Fibroblast of the conjunctiva (primary cell): ENCODE data around the gene BACH2.
"Not testable (repeated sequence)": the region's sequence is repeated elsewhere in the genome, so short reads cannot be mapped to it uniquely, and the experiment has no call there.

ENCODE experiments used
- DNase-seq: peaks from one replicate; pipeline ENCODE4 v3.0.0-alpha.2; 2010; ENCODE audit warnings: low read depth

BACH2 gene

DNA sequence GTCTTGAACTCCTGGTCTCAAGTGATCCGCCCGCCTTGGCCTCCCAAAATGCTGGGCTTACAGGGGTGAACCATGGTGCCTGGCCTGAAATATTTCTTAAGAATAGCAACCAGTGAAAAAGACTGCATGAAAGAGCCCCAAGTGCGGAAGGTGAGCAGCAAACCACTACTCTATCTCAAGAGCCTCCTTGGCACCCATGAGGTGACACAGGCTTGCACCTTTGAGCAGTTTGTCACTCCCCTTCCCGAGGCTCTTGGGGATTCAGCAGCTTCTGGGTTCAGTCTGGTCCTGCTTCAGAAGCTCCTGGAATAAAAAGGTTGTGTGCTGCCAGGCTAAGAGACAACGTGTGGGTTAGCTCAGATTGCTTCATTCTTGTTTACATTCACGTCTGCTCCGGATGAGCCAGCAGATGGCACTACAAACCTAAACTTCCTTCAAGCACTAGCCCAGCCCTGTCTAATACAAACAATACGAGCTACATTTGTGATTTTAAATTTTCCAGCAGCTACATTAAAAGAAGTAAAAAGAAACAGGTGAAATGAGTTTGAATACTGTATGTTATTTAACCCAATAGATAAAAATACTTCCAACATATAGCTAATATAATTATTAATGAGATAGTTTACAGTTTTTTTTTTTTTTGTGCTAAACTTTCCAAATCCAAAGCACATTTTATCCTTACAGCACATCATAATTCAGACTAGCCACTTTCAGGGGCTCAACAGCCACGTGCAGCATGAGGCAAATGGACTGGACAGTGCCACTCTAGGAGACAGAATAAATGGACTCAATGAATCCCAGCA, 356.2 kb downstream of the BACH2 start:
- DNase-seq = peak; percentile 84

GRCh38 chr6:89939144-89939543, 357.5 kb downstream of the BACH2 start:
- no peak for DNase-seq

GRCh38 chr6:89938014-89938413, 358.6 kb downstream of the BACH2 start:
- DNase-seq = no peak

DNA sequence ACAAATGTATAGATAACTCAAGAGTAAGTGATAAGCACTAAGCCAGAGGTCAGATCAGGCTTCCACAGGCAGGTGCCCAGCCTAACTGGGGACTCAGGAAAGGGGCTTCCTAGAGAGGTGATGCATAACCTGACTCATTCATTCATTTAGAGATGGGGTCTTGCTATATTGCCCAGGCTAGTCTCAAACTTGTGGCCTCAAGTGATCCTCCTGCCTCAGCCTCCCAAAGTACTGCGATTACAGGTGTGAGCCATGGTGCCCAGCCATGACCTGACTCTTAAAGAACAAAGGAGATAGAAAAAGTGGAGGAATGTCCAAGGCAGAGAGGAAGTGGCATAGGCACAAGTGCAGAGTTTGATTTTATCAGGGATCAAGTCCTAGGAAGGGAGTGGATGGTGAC, 360.5 kb downstream of the BACH2 start:
- no peak for DNase-seq

DNA sequence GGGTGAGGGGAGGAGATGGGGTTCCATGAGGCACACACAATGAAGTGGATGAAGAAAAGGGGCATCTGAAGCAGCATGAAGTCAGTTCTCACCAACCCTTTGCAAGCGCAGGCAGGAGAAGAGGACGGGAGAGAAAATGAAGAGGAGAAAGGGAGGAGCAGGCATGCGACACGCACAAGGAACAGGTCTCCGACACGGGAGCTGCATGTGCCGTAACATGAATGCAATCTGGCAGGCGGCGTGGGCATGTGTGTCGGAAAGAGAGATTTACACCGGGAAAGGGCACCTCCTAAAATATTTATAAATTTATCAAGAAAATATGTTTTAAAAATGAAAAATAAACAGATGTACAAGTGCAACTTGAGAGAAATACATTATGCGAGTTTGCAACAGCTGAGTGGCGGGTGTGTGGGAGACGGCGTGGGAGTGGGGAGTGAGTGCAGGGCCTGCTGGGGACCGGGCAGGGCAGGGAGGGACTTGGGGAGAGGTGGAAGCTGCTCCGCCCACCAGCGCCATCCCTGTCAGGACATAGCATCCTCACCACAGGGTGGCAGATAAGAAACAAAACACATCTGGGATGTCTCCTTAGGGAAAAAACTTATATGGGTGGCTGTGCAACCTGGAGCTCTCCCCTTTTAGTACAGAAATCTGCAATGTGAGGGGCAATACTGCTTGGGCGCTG, 361.8 kb downstream of the BACH2 start:
- DNase-seq = no peak

GRCh38 chr6:89932245-89932802, 364.3 kb downstream of the BACH2 start:
- no peak for DNase-seq

DNA sequence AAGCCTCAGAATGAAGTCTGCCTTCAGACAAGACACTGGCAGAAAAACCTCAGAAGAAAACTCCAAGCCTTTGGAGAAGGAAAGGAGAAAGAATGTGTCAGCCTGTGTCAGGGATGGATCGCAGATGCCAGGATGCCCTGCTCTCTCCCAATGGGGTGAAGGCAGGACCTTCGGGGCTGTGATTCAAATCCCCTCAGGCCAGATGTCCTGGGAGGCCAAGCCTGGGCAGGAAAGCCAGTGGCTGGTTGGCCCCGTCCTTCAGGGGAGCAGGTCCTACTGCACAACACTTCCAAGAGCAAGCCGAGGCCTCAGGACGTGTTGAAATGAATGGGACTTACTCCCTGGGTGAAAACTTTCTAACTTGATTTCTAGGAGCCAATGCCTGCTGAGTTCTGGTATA, 365.9 kb downstream of the BACH2 start:
- DNase-seq = no peak

- DNase-seq = no peak
Measured at GRCh38 chr6:89928604-89929003, 368.0 kb downstream of the BACH2 start.

GRCh38 chr6:89927791-89928550, 368.7 kb downstream of the BACH2 start:
- DNase-seq = no peak

- no peak for DNase-seq
Measured at GRCh38 chr6:89927264-89927663, 369.4 kb downstream of the BACH2 start.

GRCh38 chr6:89925826-89926225, 370.8 kb downstream of the BACH2 start:
- DNase-seq = no peak

GRCh38 chr6:89924231-89924630, 372.4 kb downstream of the BACH2 start:
- DNase-seq = no peak

DNA sequence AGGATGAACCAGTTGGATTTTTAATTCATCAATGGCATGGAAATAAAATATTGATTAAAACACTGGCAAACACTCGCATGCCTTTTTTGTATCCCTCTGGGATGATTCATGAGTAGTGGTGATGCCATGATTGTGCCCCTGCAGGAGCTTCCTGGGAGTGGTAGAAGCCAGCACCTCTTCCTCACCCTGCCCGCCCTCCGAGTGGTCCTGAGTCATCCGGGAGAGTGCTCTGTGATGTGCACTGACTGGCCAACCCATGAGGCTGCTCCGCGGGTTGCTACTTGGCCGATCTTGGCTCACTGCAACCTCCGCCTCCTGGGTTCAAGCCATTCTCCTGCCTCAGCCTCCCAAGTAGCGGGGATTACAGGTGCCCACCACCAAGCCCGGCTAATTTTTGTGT, 375.0 kb downstream of the BACH2 start:
- DNase-seq = no peak

GRCh38 chr6:89921197-89921596, 375.4 kb downstream of the BACH2 start:
- no peak for DNase-seq

DNA sequence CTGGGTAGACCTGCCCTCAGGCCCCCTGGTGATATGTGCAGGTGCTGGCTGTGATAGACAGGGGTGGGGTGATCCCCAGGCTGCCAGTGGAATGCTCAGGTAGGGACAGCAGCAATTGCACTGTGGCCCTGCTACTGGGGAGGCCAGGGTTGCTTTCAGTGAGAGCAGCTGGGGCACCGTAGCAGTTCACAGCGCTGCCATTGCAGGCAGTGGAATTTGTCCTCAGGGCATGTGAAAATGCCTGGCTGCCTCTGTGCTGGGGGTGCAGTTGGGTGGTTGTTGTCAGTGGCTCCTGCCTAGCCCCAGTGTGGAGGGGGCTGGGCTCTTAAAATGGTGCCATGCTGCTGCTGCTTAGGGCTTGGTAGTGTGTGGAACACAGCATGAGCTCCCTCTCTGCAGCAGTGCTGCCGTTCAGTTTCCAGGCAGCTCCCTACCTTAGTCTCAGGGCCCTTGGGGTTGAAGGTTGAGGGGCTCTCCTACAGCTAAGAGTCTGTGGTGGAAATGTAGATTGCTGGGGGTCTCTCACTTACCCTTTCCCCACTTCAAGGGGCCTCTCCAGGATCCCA, 378.8 kb downstream of the BACH2 start:
- no peak for DNase-seq

GRCh38 chr6:89917216-89917615, 379.4 kb downstream of the BACH2 start:
- no peak for DNase-seq

DNA sequence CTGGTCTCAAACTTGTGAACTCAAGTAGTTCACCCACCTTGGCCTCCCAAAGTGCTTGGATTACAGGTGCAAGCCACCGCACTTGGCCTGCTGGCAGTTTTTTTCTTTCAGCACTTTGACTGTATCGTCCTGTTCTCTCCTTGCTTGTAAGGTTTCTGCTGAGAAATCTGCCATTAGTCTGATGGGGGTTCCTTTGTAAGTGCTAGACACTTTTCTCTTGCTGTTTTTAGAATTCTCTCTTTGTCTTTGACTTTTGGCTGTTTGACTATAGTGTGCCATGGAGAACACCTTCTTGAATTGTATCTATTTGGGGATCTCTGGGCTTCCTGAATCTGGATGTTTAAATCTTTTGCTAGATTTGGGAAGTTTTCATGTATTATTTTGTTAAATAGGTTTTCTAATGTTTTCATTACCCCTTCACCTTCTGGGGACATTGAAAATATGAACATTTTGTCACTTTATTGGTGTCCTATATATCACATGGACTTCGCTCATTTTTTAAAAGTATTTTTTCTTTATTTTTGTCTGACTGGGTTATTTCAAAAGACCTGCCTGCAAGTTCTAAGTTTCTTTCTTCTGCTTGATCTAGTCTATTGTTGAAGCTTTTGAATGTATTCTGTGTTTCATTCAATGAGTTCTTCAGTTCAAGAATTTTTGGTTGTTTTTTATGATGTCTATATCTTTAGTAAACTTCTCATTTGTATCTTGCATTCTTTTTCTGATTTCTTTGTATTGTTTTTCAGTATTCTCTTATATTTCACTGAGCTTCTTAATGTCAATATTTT, 380.3 kb downstream of the BACH2 start:
- DNase-seq = no peak

GRCh38 chr6:89910902-89911240, 385.8 kb downstream of the BACH2 start:
- DNase-seq = no peak

DNA sequence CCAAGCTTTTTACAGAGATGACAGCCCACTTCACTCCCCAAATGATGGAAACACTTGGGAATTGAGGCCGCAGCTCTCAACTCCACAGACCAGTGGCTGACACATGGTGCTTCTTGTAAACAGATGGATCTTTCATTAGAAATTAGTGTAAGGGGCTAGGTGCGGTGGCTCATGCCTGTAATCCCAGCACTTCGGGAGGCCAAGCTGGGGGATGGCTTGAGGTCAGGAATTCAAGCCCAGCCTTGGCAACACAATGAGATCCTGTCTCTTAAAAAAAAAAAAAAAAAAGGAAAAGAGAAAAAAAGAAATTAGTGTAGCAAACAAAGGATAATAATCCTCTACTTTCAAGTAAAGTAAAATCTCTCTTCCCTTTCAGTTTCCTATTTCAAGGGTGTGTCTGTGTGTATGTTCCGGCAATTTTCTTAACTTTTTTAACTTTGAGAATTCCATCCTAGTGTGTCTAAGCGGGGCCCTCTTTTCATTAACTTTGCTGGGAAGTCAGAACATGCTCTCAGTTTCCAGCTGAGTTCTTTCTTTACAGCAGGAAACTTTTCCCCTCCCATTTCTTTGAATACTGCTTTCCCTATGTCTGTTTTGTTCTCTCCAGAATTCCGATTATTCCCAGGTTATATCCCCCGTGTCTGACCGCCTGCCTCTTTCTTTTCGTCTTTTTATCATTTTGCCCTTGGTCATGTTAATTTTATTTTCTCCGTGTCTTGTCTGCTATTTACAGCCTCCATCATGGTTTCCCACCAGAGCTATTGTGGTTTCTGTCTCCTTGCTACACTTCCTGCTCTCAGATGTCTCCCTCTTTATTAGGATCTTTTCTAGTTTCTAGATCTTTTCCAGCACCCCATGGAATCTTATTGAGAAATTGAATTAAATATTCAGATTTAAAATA, 386.4 kb downstream of the BACH2 start:
- DNase-seq = not testable (repeated sequence)

GRCh38 chr6:89895276-89895874, 401.3 kb downstream of the BACH2 start:
- peak; percentile 6 for DNase-seq
